ENCODE results near the gene PHF20.

PHF20 gene

DNA sequence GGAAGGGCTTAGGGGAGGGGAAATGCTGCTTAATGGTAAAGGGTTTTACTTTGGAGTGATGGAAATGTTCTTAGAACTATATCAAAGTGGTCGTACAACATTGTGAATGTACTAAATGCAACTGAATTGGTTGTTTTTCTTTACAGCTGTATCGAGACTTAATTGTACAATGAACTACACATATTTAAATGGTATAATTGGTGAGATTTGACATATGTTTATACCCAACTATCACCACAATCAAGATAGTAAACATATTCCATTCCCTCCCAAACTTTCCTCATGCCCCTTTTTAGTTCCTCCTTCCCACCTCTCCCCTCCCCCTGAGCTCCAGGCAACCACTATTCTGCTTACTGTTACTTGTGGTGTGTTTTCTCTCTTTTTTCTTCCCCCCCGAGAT, 138.4 kb downstream of the PHF20 start:
- DNase-seq (ENCODE audit: low read depth in 1 of 2, low spot score in 1 of 2), result no peak
- Histone ChIP-seq H3K27me3 (ENCODE audit: insufficient read depth, poor library complexity, severe bottlenecking) (no peaks in the 10 kb centered on the region), H3K4me3 (replicated peaks; ENCODE audit: insufficient read depth, low read length) (no peak overlapping the region), H3K27ac (replicated peaks) (no peak overlapping the region)
- TF ChIP-seq GABPA (IDR thresholded peaks at IDR 0.05; ENCODE audit: low read depth) (no peak), POLR2AphosphoS5 (IDR thresholded peaks at IDR 0.05; ENCODE audit: low read depth) (no peak), SPI1 (IDR thresholded peaks at IDR 0.05; ENCODE audit: borderline replicate concordance, low read depth) (no peak)
- TF ChIP-seq, protein P1, sequence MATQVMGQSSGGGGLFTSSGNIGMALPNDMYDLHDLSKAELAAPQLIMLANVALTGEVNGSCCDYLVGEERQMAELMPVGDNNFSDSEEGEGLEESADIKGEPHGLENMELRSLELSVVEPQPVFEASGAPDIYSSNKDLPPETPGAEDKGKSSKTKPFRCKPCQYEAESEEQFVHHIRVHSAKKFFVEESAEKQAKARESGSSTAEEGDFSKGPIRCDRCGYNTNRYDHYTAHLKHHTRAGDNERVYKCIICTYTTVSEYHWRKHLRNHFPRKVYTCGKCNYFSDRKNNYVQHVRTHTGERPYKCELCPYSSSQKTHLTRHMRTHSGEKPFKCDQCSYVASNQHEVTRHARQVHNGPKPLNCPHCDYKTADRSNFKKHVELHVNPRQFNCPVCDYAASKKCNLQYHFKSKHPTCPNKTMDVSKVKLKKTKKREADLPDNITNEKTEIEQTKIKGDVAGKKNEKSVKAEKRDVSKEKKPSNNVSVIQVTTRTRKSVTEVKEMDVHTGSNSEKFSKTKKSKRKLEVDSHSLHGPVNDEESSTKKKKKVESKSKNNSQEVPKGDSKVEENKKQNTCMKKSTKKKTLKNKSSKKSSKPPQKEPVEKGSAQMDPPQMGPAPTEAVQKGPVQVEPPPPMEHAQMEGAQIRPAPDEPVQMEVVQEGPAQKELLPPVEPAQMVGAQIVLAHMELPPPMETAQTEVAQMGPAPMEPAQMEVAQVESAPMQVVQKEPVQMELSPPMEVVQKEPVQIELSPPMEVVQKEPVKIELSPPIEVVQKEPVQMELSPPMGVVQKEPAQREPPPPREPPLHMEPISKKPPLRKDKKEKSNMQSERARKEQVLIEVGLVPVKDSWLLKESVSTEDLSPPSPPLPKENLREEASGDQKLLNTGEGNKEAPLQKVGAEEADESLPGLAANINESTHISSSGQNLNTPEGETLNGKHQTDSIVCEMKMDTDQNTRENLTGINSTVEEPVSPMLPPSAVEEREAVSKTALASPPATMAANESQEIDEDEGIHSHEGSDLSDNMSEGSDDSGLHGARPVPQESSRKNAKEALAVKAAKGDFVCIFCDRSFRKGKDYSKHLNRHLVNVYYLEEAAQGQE (IDR thresholded peaks at IDR 0.05; ENCODE audit: insufficient replicate concordance, low read depth), result no peak
- TF ChIP-seq, protein P2, sequence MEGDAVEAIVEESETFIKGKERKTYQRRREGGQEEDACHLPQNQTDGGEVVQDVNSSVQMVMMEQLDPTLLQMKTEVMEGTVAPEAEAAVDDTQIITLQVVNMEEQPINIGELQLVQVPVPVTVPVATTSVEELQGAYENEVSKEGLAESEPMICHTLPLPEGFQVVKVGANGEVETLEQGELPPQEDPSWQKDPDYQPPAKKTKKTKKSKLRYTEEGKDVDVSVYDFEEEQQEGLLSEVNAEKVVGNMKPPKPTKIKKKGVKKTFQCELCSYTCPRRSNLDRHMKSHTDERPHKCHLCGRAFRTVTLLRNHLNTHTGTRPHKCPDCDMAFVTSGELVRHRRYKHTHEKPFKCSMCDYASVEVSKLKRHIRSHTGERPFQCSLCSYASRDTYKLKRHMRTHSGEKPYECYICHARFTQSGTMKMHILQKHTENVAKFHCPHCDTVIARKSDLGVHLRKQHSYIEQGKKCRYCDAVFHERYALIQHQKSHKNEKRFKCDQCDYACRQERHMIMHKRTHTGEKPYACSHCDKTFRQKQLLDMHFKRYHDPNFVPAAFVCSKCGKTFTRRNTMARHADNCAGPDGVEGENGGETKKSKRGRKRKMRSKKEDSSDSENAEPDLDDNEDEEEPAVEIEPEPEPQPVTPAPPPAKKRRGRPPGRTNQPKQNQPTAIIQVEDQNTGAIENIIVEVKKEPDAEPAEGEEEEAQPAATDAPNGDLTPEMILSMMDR (IDR thresholded peaks at IDR 0.05; ENCODE audit: insufficient read depth, low read length), result no peak

DNA sequence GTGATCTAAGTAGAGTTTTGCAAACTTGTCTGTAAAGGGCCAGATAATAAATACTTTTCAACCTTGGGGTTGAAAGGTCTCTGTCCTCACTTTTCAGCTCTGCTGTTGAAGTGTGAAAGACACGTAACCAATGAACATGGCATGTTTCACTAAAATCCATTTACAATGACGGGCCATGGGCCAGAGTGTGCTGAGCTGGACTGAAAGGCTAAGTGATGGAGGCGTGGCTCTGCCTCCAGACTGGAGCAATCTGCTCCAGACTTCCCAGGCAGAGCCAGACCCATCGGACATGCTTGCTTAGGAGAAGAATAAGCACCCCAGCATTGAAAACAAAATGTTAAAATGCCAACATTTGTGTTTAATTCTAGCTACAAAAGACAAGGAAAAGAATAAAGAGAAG, 141.1 kb downstream of the PHF20 start:
- Histone ChIP-seq H3K4me3 (replicated peaks; ENCODE audit: insufficient read depth, low read length) (no peak overlapping the region), H3K27ac (replicated peaks) (no peak overlapping the region), H3K27me3 (ENCODE audit: insufficient read depth, poor library complexity, severe bottlenecking) (no peaks in the 10 kb centered on the region)
- DNase-seq (ENCODE audit: low read depth in 1 of 2, low spot score in 1 of 2), result no peak
- TF ChIP-seq POLR2AphosphoS5 (IDR thresholded peaks at IDR 0.05; ENCODE audit: low read depth) (no peak), GABPA (IDR thresholded peaks at IDR 0.05; ENCODE audit: low read depth) (no peak)

DNA sequence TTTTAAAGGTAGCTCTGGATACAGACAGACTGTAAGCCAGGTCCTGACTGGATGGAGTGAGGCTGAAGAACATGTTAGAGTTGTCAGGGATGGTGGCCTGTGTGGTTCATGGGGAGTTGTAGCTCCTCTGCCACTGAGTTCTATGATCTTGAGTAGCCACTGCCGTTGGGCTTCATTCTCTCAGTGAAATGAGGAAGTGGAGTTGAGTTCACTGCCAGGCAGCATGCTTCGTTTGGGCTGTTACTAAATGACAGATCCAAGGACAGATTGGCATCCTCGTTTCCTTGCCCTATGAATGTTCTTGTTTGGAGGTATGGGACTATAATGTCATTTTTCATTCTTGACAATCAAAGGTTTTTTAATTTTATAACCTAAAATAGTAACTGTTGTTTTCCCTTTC, 145.3 kb downstream of the PHF20 start:
- no peak overlapping the region for H3K27ac ChIP-seq (replicated peaks)
- H3K27me3 ChIP-seq (ENCODE audit: insufficient read depth, poor library complexity, severe bottlenecking), result no peaks in the 10 kb centered on the region
- peak in 1 of 2 experiments; percentile 70 for DNase-seq (ENCODE audit: low read depth in 1 of 2, low spot score in 1 of 2)
- H3K4me3 ChIP-seq (replicated peaks; ENCODE audit: insufficient read depth, low read length), result no peak overlapping the region
- TF ChIP-seq SPI1 (IDR thresholded peaks at IDR 0.05; ENCODE audit: borderline replicate concordance, low read depth), result peak; percentile 99
- TF ChIP-seq, protein P1 (IDR thresholded peaks at IDR 0.05; ENCODE audit: insufficient replicate concordance, low read depth), result no peak

DNA sequence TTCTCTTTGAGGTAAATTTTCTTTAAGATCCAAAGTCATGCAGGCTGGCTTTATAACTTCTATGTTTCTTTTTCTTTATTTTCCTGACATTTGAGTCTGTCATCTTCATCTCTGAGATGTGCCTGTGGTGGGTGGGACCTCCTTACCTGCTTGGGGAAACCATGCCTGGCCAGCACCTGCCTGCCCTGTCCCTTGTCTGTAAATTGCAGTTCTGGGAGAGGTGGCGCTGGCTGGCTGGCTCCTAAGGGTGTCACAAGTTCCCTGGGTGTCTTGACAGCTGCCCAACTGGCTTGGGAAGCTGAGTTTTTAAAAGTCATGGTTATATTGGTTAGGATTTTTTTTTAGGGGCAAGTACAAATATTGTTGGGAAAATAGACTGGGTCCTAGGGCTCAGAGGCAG, 146.2 kb downstream of the PHF20 start:
- H3K27me3 ChIP-seq (ENCODE audit: insufficient read depth, poor library complexity, severe bottlenecking), result no peaks in the 10 kb centered on the region
- no peak for DNase-seq (ENCODE audit: low read depth in 1 of 2, low spot score in 1 of 2)
- no peak for TF ChIP-seq POLR2AphosphoS5 (IDR thresholded peaks at IDR 0.05; ENCODE audit: low read depth)
- TF ChIP-seq, protein P2 (IDR thresholded peaks at IDR 0.05; ENCODE audit: insufficient read depth, low read length), result no peak
- TF ChIP-seq, protein P1 (IDR thresholded peaks at IDR 0.05; ENCODE audit: insufficient replicate concordance, low read depth), result no peak
- TF ChIP-seq GABPA (IDR thresholded peaks at IDR 0.05; ENCODE audit: low read depth), result no peak
- no peak for TF ChIP-seq SPI1 (IDR thresholded peaks at IDR 0.05; ENCODE audit: borderline replicate concordance, low read depth)
- no peak overlapping the region for H3K27ac ChIP-seq (replicated peaks)
- H3K4me3 ChIP-seq (replicated peaks; ENCODE audit: insufficient read depth, low read length), result no peak overlapping the region

All from HL-60 (cell line).